ENCODE measurements around the gene SLC9B1.

DNA sequence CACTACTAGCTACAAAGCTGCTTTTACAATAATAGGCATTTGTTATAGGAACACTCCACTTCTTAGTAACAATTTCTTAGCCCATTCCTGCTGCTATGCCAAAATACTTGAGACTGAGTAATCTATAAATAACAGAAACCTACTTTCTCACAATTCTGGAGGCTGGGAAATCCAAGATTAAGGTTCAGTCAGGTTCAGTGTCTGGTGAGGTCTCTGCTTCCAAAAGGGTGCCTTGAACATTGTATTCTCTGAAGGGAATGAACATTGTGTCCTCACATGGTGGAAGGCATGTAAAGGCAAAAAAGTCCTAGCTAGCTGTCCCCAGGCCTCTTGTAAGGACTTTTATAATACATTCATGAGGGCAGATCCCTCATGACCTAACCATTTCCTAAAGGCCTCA is 7.0 kb downstream of the SLC9B1 start:
- TF ChIP-seq, protein P1, sequence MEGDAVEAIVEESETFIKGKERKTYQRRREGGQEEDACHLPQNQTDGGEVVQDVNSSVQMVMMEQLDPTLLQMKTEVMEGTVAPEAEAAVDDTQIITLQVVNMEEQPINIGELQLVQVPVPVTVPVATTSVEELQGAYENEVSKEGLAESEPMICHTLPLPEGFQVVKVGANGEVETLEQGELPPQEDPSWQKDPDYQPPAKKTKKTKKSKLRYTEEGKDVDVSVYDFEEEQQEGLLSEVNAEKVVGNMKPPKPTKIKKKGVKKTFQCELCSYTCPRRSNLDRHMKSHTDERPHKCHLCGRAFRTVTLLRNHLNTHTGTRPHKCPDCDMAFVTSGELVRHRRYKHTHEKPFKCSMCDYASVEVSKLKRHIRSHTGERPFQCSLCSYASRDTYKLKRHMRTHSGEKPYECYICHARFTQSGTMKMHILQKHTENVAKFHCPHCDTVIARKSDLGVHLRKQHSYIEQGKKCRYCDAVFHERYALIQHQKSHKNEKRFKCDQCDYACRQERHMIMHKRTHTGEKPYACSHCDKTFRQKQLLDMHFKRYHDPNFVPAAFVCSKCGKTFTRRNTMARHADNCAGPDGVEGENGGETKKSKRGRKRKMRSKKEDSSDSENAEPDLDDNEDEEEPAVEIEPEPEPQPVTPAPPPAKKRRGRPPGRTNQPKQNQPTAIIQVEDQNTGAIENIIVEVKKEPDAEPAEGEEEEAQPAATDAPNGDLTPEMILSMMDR (IDR thresholded peaks at IDR 0.05), result no peak
- TF ChIP-seq POLR2AphosphoS5 (IDR thresholded peaks at IDR 0.05) (peak in 1 of 3 donors; percentile 34), POLR2A (IDR thresholded peaks at IDR 0.05) (no peak)

Data from stomach (tissue), 4 donors.